OCI-LY3 (cell line): ENCODE results near the gene AMELX.

Experiments
- CTCF ChIP-seq: fragments of 200-600, 300-600 bp; sonication (generic); IDR thresholded peaks from 2 replicates; pipeline ENCODE4 v1.5.1; 2014; ENCODE audit warnings: antibody characterized with exemption, low read length, low read depth
- EZH2phosphoT487 ChIP-seq: fragments of 200-600 bp; shearing (Covaris generic); IDR thresholded peaks from 2 replicates; pipeline ENCODE4 v1.6.1; 2018; ENCODE audit warnings: antibody characterized with exemption, mixed run types, low read depth

GRCh38 chrX:11334165-11334564, 41.0 kb downstream of the AMELX start:
- TF ChIP-seq CTCF = no peak
- no peak for TF ChIP-seq EZH2phosphoT487
